Activated naive CD4-positive, alpha-beta T cell treated with anti-CD3 and anti-CD28 coated beads, Interleukin-2, amount 50 U/mL, for 24 hours (primary cell): Measurements from ENCODE around the gene SMG6.
"Not testable (repeated sequence)": the region's sequence is repeated elsewhere in the genome, so short reads cannot be mapped to it uniquely, and the experiment has no call there.

Experiments used
- H3K27ac Mint-ChIP-seq: one replicate; pipeline ENCODE4 v1.8.0; 2021; ENCODE audit warnings: mild to moderate bottlenecking, mixed read lengths
- H3K27me3 Mint-ChIP-seq: one replicate; pipeline ENCODE4 v1.8.0; 2021; ENCODE audit warnings: mixed read lengths
- H3K36me3 Mint-ChIP-seq: one replicate; pipeline ENCODE4 v1.8.0; 2021; ENCODE audit warnings: mixed read lengths
- H3K4me1 Mint-ChIP-seq: one replicate; pipeline ENCODE4 v1.8.0; 2021; ENCODE audit warnings: mixed read lengths
- H3K4me3 Mint-ChIP-seq: one replicate; pipeline ENCODE4 v1.8.0; 2021; ENCODE audit warnings: mild to moderate bottlenecking, mixed read lengths
- H3K9me3 Mint-ChIP-seq: one replicate; pipeline ENCODE4 v1.8.0; 2021; ENCODE audit warnings: mixed read lengths

The SMG6 gene

DNA sequence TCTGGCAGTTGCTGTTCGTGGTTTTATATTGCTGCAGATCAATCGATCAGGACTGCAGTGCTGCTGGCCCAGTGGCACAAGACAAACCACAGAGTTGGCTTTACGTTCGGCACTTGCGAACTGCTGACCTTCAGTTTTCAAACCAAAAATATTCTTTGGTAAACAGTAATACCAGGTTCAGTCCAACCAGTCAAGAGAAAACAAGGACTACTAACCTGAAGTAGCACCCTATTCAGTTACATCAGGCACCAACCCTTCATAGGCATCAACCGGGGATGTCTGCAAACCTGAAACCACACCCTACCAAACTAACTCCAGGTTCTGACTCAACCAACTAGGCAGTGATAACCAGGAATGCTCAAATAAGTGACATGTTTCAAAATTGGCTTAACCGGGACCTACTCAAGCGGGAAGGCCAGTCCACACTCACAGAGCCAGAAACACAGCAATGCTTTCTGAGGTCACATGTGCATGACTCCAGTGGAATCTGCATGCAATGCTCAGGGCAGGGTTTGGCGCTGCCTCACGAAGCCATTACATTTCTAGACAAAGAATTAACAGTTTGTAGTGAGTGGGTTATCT lies 91.1 kb downstream of the SMG6 start:
- H3K4me3 Mint-ChIP-seq, result peak overlapping the region; percentile 8
- no peaks in the 10 kb centered on the region for H3K27me3 Mint-ChIP-seq
- peaks cover 6% of the 10 kb centered on the region for H3K36me3 Mint-ChIP-seq
- H3K9me3 Mint-ChIP-seq, result no peaks in the 10 kb centered on the region
- peaks cover 75% of the 10 kb centered on the region for H3K4me1 Mint-ChIP-seq
- H3K27ac Mint-ChIP-seq, result peak overlapping the region; percentile 97

DNA sequence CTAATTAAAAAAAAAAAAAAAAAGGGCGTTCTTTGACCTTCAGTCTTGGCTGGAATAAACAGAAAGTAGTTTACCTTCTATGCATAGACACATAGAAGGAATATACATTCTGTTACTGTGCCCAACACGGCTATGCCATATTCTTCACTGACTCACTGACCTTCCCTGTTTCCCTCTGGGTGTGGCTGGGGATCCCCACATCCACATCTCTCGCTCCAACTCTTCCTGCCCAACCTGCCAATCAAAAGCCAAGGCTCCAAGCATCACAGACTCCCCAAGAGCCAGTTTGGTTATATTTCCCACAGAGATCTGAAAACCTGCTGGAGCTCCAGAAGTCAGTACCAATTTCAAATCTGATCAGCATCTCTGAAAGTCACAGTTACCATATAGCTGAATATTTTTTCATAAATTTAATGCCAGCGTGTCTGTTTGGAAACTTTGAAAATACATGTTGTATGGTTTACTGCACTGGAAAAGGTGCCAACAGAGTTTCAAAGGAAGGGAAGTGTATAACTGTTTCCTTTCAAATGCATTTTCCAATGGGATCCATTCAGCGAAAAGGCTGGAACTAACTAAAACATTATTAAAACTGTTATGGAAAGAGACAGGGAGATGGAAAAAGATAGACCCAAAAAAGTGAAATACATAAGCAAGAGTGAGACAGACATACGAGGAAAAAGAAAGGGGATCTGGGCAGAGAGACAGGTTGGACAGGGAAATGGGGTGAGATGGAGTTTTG lies 91.8 kb downstream of the SMG6 start:
- H3K36me3 Mint-ChIP-seq, result peaks cover 5% of the 10 kb centered on the region
- H3K27ac Mint-ChIP-seq, result peak overlapping the region; percentile 68
- peaks cover 72% of the 10 kb centered on the region for H3K4me1 Mint-ChIP-seq
- peak overlapping the region; percentile 8 for H3K4me3 Mint-ChIP-seq
- no peaks in the 10 kb centered on the region for H3K27me3 Mint-ChIP-seq
- no peaks in the 10 kb centered on the region for H3K9me3 Mint-ChIP-seq

DNA sequence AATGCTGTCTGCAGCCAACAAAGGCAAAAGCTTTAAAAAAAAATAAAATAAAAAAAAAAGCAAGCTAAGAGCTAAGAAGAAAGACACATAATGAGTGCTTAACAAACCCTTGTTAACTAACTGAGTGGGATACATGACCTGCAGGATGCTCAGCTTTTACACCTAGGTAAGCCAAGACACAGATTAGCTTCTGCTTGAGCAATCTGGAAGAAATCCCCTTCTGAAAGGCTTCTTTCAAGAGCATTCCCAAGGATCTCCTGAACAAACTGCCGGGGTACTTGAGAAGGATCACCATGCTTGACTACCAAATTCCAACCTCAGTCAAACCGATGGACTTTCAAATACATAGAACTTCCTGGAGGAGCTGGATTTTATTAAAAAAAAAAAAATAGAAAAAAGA lies 92.9 kb downstream of the SMG6 start:
- peaks cover 62% of the 10 kb centered on the region for H3K4me1 Mint-ChIP-seq
- H3K4me3 Mint-ChIP-seq, result no peak overlapping the region
- peaks cover 3% of the 10 kb centered on the region for H3K36me3 Mint-ChIP-seq
- no peaks in the 10 kb centered on the region for H3K9me3 Mint-ChIP-seq
- H3K27me3 Mint-ChIP-seq, result no peaks in the 10 kb centered on the region
- H3K27ac Mint-ChIP-seq, result no peak overlapping the region

GRCh38 chr17:2207815-2208515 lies 95.6 kb downstream of the SMG6 start:
- Mint-ChIP-seq H3K9me3 (no peaks in the 10 kb centered on the region), H3K27me3 (no peaks in the 10 kb centered on the region), H3K36me3 (peaks cover 3% of the 10 kb centered on the region), H3K4me1 (peaks cover 45% of the 10 kb centered on the region), H3K27ac (no peak overlapping the region), H3K4me3 (no peak overlapping the region)

DNA sequence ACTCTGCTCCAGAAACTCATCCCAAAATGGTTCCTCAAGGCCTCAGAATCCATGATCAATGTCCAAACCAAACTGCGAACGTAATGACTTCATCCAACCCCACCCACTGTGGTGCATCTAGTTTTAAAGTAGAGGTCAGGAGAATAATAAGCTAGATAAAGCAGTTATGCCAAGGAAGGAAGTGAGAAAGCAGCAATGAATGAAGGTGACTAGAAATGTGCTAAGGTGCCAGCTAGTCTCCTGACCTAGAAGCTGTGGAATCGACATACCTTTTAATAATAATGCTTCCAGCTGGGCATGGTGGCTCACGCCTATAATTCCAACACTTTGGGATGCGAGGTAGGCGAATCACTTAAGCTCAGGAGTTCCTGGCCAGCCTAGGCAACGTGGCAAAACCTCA lies 99.2 kb downstream of the SMG6 start:
- Mint-ChIP-seq H3K27me3 (no peaks in the 10 kb centered on the region), H3K27ac (peak overlapping the region; percentile 17), H3K9me3 (no peaks in the 10 kb centered on the region), H3K4me1 (peaks cover 36% of the 10 kb centered on the region), H3K4me3 (no peak overlapping the region), H3K36me3 (peaks cover 2% of the 10 kb centered on the region)

- Mint-ChIP-seq H3K36me3 (peaks cover 4% of the 10 kb centered on the region), H3K4me1 (peaks cover 36% of the 10 kb centered on the region), H3K4me3 (no peak overlapping the region), H3K9me3 (no peaks in the 10 kb centered on the region), H3K27ac (no peak overlapping the region), H3K27me3 (no peaks in the 10 kb centered on the region)
Observed at GRCh38 chr17:2203818-2204217, 99.8 kb downstream of the SMG6 start.

DNA sequence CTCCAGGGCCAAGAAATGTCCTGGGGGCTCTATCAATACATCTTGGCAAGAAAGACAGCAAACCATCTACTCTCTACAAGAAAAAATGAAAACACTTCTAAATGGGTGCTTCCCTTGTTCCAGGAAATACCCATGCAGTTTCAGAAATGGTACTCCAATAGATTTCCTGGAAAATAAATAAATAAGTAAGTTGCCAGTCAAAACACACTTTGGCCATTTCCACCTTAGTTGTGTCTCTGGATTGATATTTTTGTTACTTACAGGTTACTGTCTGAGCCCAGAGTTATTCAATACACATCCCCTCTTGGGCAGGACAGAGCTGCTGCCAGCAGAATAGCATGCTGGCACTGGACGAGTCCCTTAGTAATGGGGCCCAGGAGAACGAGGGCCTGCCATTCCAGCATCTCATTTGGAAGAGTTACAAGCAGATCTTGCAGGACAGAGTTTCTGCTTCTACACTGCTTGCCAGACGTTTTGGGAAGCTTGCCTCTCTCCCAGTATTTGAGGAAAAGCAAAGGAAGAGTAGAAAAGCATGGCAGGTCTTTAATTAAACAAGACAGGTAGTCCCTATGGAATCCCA lies 100.5 kb downstream of the SMG6 start:
- Mint-ChIP-seq H3K36me3 (peaks cover 4% of the 10 kb centered on the region), H3K27me3 (no peaks in the 10 kb centered on the region), H3K27ac (no peak overlapping the region), H3K4me1 (peaks cover 32% of the 10 kb centered on the region), H3K4me3 (no peak overlapping the region), H3K9me3 (no peaks in the 10 kb centered on the region)

DNA sequence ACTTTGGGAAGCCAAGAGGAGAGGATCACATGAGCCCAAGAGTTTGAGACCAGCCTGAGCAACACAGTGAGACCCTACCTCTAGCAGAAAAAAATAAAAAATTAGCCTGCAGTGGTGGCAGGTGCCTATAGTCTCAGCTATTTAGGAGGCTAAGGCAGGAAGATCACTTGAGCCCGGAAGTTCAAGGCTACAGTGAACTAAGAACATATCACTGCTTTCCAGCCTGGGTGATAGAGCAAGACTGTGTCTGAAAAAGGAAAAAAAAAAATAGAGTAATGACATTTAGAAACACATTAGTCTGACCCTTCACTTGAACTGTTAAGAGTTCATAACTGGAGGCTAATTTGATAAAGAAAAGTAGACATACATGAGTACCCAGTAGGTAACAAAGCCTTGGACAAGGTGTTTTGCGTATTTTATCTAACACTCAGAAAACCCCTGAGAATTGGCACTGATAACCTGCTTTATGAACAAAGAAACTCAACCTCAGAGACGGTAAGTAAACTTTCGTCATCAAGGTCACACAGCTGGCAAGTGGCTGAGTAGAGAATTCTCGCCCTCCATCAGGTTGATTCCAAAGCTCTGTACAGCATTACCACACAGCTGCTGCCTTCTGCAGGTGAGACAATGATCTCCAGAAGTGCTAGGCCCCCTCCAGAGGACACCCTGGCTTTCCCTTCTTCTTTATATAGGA lies 101.1 kb downstream of the SMG6 start:
- H3K4me1 Mint-ChIP-seq, result peaks cover 31% of the 10 kb centered on the region
- H3K9me3 Mint-ChIP-seq, result no peaks in the 10 kb centered on the region
- peaks cover 4% of the 10 kb centered on the region for H3K36me3 Mint-ChIP-seq
- H3K27me3 Mint-ChIP-seq, result no peaks in the 10 kb centered on the region
- H3K4me3 Mint-ChIP-seq, result peak overlapping the region; percentile 23
- peak overlapping the region; percentile 55 for H3K27ac Mint-ChIP-seq

- not testable (repeated sequence) for H3K9me3 Mint-ChIP-seq, H3K27me3 Mint-ChIP-seq, H3K4me3 Mint-ChIP-seq, H3K27ac Mint-ChIP-seq, H3K36me3 Mint-ChIP-seq
- peaks cover 56% of the 10 kb centered on the region for H3K4me1 Mint-ChIP-seq
Observed at GRCh38 chr17:2199386-2199785, 104.2 kb downstream of the SMG6 start.

DNA sequence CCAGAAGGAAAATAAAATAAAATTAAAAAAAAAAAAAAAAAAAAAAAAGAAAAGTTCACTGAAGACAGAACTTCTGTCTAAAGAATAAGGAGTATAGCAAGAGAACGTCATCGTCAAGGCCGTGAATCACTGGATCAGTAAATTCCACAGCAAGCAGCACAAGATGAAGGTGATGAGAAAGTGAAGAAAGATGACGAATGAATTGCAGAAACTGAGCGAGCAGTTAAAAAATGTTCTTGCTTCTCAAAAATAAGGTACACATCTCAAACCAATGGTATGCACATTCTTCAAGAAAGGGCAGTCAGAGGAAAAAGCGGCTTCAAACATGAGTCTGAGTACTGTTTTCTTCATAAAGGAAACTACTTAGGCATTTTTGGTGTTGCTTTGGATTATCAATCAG lies 104.7 kb downstream of the SMG6 start:
- no peak overlapping the region for H3K4me3 Mint-ChIP-seq
- H3K4me1 Mint-ChIP-seq, result peaks cover 57% of the 10 kb centered on the region
- H3K36me3 Mint-ChIP-seq, result peaks cover 10% of the 10 kb centered on the region
- no peaks in the 10 kb centered on the region for H3K9me3 Mint-ChIP-seq
- H3K27me3 Mint-ChIP-seq, result no peaks in the 10 kb centered on the region
- no peak overlapping the region for H3K27ac Mint-ChIP-seq

DNA sequence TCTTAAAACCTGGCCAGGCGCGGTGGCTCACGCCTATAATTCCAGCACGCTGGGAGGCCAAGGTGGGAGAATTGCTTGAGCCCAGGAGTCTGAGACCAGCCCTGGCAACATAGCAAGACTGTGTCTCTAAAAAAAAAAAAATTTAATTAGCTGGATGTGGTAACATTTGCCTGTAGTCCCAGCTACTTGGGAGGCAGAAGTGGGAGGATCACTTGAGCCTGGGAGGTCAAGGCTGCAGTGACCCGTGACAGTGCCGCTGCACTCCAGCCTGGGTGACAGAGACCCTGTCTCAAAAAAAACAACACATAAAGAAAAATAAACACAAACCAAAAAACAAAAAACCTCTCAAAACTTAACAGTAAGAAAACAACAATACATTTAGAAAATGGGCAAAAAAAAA lies 106.3 kb downstream of the SMG6 start:
- Mint-ChIP-seq H3K27ac (no peak overlapping the region), H3K9me3 (no peaks in the 10 kb centered on the region), H3K36me3 (peaks cover 13% of the 10 kb centered on the region), H3K4me3 (no peak overlapping the region), H3K27me3 (no peaks in the 10 kb centered on the region), H3K4me1 (peaks cover 60% of the 10 kb centered on the region)

GRCh38 chr17:2195729-2196128 lies 107.9 kb downstream of the SMG6 start:
- H3K36me3 Mint-ChIP-seq, result peaks cover 10% of the 10 kb centered on the region
- H3K9me3 Mint-ChIP-seq, result no peaks in the 10 kb centered on the region
- H3K4me3 Mint-ChIP-seq, result peak overlapping the region; percentile 4
- H3K27me3 Mint-ChIP-seq, result no peaks in the 10 kb centered on the region
- peak overlapping the region; percentile 26 for H3K27ac Mint-ChIP-seq
- H3K4me1 Mint-ChIP-seq, result peaks cover 60% of the 10 kb centered on the region

DNA sequence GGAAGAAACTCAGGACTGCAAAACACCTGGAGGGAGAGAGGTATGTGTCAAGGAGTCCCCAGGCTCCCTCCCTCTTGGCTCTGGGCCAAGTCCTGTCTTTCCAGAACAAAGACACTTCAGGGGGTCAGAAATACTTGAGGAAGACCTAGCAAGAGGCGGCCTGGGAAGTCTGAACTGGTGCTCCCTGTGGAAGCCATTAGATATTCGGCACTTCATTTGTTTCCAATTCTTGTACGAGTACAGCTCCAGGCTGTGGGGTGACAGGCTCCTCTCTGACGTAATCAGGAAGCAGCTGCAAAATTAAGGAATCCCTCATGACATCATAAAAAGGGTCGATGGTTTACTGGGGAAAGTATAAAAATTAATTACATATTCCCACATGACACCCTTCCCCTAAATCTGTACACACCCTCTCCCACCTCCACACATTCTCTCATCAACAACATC lies 108.7 kb downstream of the SMG6 start:
- Mint-ChIP-seq H3K4me1 (peaks cover 69% of the 10 kb centered on the region), H3K27me3 (no peaks in the 10 kb centered on the region), H3K4me3 (no peak overlapping the region), H3K36me3 (peaks cover 10% of the 10 kb centered on the region), H3K9me3 (no peaks in the 10 kb centered on the region), H3K27ac (no peak overlapping the region)

DNA sequence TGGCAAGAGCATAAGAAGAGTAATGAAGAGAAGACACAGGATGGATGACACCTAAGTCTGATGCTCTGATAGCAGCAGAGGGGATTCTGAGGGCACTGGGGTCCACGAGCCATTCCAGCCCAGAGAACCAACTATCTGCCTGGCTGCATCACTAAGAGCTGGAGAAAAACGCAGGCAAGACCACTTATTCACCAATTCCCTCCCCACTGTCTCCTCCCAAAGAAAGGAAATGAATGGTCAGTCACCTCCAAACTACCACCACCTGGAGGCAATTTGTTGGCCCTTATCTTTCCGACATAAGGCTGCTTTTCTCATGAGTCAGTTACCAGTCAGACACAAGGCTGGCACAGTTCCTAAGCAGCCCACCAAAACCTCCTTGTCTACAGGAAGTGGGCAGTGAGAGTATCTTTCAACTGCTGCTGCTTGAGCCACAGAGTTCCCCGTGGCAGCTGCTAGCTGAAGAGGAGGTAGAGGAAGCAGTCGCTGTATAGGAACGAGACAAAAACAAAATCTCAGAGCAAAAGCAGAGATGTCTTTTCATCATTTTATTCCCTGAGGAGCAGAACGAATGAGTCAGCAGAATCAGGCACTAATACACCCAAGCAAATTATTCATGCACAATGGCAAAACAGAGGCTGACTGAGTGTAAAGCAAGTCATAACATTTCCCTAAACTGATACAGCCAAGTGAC lies 111.1 kb downstream of the SMG6 start:
- no peaks in the 10 kb centered on the region for H3K27me3 Mint-ChIP-seq
- H3K36me3 Mint-ChIP-seq, result peaks cover 10% of the 10 kb centered on the region
- peak overlapping the region; percentile 24 for H3K4me3 Mint-ChIP-seq
- peaks cover 73% of the 10 kb centered on the region for H3K4me1 Mint-ChIP-seq
- H3K27ac Mint-ChIP-seq, result peak overlapping the region; percentile 85
- no peaks in the 10 kb centered on the region for H3K9me3 Mint-ChIP-seq

GRCh38 chr17:2191785-2192184 lies 111.8 kb downstream of the SMG6 start:
- Mint-ChIP-seq H3K36me3 (peaks cover 10% of the 10 kb centered on the region), H3K9me3 (no peaks in the 10 kb centered on the region), H3K27me3 (no peaks in the 10 kb centered on the region), H3K27ac (no peak overlapping the region), H3K4me3 (no peak overlapping the region), H3K4me1 (peaks cover 72% of the 10 kb centered on the region)
